HG03025 (cell line): ENCODE data around the gene MTNR1B.

Experiments
- ATAC-seq: cut with Tn5 transposase; IDR thresholded peaks from one replicate; pipeline ENCODE4 v1.9.1; 2021; ENCODE audit warnings: mild to moderate bottlenecking, moderate library complexity; ENCODE audit not compliant: unreplicated experiment, low FRiP score

Gene MTNR1B

DNA sequence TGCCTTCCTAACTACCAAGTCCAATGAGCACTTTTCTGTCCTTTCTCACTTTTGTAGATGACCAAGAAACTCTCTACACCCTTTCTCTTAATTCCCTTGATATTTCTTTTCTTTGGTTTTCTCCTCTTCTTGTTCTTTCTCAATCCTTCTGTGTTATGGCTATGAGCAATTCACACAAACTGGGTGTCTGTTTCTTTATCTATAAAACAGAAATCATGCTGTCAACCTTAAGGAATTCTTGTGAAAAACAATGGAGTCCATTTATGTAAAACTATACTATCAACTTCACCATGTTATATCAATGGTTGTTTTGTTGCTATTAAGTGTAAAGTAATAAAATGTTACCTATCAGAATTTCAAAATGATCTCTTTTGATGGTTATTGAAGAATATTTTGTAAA is 7.2 kb downstream of the MTNR1B start:
- ATAC-seq, result no peak

DNA sequence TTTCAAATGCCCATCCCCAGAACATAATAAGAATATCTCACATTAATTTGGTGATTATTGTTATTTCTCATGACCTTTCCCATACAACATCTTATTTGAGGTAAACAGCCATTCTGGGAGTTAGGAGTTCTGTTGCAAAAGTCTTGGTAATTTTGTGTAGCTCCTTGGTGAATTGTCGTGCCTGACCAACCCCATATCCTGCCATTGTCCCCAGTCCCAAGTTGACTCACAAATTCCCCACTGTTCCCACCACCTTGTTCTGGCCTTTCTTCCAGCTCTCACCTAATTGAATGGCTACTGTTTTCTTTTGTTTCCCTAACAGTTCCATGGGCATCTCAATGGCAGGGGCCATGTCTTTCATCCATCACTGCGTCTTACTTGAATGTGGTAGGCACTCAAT is 8.0 kb downstream of the MTNR1B start:
- ATAC-seq, result no peak

DNA sequence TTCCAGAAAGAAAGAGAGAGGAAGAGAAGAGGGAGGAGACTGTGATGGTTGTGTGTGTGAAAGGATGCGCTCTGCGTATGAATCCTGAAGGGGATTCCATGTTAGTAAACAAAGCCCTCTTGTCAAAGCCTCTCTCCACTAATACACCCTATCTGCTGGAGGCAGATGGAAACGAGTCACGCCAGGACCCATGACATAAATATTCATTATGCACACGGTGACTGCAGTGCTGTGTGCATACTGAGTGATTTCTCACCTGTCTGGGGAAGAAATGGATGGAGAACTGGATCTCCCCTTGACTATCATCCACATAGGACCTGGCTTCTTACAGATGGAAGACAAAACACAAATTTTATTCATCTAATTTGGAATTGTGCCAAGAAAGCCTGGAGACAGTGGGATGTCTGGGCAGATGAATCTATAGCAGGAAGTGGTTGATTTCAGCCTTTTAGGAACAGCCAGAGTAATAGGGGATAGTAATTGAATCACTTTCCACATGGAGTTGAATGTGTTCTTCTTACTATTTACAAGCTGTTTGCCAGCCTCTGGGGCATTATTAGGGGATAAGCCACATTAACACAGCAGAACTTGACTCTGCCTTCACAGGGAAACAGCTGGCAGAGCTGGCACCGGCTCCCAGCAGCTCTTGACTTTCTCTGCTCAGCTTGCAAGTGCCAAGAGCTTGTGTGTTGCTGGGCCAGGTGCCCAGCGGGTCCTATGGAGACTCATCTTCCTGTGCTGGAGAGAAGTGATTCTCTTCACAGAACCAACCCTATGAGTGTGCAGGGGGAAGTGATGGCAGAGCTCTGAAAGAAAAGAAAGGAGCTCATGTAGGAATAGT is 9.0 kb downstream of the MTNR1B start:
- ATAC-seq, result no peak

DNA sequence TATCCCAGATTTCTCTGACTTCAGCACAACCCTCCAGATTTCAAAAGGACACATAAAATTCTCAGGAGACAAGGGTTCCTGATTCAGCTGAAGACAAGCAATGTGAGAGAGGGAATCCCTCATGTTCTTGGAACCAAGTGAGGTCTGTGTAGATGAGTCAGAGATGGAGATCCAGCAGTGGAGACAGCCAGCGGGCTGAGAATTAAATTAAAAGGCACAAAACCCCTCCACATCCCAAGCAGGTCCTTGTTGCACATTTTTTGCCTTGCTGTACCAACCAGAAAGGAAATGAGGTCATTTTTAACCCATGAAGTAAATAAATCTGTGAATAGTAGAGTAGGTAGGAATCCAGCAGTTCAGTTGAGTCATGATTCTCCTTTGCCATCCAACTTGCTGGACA is 9.7 kb downstream of the MTNR1B start:
- no peak for ATAC-seq

DNA sequence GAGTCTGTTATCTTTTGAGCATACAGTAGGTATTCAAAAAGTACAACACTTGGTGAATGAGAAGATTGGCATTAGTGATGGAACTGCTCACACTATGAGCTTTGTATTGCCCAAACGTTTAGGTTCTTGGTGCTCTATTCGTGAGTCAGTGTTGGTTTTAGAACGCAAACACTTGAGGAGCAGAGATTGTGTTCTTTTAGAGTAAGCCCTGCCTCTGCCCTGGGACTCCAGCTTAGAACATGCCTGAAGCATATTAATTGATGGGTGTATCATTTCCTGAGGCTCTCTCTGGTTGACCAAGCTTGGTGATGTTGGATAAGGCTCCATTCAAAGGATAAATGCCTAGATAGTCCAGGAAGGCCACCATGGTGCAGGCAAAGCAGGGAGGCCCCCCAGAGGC is 10.9 kb downstream of the MTNR1B start:
- ATAC-seq, result no peak

DNA sequence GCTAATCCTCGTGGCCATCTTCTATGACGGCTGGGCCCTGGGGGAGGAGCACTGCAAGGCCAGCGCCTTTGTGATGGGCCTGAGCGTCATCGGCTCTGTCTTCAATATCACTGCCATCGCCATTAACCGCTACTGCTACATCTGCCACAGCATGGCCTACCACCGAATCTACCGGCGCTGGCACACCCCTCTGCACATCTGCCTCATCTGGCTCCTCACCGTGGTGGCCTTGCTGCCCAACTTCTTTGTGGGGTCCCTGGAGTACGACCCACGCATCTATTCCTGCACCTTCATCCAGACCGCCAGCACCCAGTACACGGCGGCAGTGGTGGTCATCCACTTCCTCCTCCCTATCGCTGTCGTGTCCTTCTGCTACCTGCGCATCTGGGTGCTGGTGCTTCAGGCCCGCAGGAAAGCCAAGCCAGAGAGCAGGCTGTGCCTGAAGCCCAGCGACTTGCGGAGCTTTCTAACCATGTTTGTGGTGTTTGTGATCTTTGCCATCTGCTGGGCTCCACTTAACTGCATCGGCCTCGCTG is 12.1 kb downstream of the MTNR1B start:
- ATAC-seq, result no peak

DNA sequence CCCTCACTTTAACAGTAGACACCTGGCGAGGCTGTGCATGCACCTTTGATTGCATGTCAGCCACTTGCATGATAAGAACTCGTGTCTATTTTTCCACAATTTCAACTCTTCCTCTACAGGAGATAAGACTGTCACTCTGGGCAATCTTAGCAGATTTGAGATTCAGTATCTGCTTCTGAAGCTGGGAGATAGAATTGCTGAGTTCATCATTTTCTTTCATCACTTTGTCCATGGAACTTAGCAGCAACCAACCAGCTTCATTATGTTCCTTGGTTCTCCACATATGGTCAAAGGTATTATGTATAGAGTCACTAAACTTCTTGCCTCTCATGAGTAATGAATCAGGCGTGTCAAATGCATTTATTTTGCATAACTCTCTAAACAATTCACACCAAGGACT is 17.1 kb downstream of the MTNR1B start:
- no peak for ATAC-seq

DNA sequence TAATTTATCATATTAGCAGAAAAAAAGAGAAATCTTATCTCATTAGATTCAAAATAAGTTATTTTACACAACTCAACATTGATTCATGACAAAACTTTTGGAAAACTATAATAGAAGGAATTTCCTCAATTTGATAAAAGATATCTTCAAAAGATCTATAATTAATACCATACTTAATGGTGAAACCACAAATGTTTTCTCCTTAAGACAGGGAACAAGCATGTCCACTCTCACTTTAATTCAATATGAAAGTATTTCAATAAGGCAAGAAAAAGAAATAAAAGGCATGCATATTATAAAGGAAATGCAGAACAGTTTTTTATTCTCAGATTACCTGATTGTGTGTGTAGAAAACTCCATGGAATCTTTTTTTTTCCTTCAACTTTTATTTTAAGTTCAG is 23.6 kb downstream of the MTNR1B start:
- ATAC-seq, result no peak

DNA sequence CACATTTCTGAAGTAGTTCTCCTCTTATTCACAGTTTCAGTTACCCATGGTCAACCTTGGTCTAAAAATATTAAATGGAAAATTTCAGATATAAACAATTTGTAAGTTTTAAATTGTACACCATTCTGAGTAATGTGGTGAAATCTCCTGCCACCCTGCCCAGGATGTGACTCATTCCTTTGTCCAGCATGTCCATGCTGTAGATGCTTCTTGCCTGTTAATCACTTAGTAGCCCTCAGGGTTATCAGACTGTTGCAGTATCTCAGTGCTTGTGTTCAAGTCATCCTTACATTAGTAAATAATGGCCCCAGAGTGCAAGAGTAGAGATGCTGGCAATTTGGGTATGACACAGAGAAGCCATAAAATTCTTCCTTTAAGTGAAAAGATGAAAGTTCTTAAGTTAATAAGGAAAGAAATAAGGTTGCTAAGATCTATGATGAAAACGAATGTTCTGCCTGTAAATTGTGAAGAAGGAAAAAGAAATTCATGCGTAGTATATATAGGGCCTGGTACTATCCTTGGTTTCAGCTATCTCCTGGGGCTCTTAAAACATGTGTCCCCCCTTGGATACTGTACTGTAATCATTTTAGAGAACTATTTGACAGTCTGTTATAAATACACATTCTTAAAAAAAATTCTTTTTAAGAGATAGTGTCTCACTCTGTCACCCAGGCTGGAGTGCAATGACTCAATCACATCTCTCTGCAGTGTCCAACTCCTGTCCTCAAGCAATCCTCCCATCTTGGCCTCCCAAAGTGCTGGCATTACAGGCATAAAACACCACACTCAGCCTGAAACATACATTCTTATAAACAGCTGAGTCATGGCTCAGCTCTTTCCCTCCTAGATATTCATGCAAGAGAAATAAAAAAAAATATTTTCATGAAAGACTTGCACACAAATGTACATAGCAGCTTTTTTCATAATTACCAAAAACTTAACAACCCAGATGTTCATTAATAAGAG is 31.3 kb downstream of the MTNR1B start:
- ATAC-seq, result no peak

DNA sequence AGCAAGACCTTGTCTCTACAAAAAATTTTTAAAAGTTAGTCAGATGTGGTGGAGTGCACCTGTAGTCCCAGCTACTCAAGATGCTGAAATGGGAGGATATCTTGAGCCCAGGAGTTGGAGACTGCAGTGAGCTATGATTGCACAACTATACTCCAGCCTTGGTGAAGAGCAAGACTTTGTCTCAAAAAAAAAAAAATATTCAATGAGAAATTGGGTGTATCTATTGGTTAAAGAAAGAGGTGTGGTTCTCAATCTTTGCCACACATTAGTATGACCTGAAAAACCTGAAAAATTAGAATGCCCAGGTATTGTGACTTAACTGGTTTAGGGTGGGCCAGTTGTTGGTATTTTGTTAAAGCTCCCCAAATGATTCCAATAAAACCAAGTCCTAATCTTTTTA is 32.4 kb downstream of the MTNR1B start:
- no peak for ATAC-seq

DNA sequence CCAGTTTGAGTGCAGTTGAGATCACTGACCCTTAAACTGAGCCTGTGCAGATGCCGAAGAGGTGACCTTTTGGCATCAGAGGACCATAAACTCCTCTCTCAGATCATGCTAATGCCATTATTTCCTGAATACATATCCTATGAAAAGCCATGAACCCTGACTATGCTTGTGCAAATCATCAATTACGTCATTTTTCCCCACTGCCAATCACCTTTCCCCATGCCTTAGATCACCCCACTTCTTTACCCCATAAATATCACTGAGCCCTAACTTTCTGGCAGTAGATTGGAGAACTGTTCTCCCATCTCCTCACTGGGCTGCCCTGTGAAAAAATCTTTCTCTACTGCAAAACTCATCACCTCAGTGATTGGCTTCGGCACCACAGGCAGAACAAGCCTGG is 32.9 kb downstream of the MTNR1B start:
- no peak for ATAC-seq

DNA sequence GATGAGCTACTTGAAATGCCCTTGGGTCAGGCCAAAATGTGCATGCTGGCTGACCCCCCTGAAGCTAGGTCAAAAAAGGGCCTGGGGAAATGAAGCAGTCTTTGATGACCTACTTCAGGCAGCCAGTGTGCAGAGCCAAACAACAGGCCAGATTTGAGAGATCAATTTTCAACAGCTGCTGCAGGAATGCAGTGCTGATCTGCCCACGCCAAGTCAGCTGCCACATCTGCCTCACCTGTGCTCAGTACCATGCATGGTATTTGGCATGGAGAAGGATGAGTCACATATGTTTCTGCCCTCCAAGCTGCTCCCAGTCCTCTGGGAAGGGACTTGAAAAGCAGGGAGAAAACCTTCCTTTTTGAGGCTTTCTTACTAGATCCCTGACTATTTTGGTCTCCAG is 35.8 kb downstream of the MTNR1B start:
- ATAC-seq, result no peak

DNA sequence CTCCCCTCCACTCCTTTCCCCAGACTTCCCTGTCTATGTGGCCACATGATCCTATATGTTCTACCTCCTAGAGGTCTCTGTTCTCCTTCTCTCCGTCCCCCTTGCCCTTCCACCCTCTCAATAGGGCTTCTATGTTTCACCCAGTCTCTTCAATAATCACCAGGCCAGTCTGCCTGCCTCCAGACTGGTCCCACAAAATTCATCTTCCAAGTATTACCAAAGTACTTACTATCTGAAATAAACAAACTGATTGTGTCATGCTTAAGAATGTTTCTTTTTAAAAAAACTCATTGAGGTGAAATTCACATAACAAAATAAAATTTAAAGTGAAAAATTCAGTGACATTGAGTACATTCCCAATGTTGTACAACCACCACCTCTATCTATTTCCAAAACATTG is 44.2 kb downstream of the MTNR1B start:
- ATAC-seq, result no peak

DNA sequence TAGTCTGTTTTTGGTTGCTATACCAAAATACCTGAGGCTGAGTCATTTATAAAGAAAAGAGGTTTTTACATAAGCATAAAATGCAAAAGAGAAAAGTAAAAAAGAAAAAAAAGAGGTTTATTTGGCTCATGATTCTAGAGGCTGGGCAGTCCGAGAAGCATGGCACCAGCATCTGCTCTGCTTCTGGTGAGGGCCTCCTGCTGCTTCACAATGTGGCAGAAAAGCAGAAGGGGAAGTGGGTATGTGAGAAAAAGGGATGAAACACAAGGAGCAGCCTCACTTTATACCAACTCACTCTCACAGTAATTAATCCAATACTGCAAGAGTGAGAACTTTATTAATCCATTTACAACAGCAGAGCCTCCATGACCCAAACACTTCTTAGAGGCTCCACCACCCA is 47.1 kb downstream of the MTNR1B start:
- no peak for ATAC-seq

DNA sequence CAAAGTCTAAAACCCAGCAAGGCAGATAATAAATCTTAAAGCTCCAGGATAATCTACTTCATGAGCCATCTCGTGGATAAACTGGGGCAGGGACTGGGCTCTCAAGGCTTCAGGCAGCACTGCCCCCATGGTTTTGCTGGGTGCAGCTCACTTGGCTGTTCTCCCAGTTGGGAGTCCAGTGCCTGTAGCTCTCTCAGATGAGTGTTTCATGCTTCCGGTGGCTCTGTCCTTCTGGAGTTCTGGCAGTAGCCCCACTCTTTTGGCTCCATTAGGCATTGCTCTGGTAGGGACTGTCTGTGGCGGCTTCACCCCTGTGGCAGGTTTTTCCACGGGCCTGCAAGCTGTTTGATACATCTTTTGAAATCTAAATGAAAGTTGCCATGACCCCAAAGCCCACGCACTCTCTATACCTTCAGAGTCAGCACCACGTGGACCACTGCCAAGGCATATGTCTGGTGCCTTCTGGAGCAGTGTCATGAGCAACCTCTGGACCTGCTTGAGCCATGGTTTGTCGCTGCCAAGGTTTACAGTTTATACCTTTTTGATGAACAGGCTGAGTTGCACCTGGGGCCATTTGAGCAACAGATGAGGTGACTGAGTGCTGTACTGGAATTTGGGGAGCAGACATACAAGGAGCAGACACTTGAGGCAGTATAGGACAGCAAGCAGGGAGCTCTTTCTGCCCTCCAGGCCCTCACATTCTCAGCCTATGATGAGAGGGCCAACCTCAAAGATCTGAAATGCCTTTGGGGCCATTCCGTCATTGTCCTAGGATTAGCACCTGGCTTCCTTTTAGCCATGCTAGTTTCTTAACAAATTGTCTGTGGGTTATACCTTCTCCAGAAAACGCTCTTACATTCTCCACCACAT is 48.6 kb downstream of the MTNR1B start:
- no peak for ATAC-seq

DNA sequence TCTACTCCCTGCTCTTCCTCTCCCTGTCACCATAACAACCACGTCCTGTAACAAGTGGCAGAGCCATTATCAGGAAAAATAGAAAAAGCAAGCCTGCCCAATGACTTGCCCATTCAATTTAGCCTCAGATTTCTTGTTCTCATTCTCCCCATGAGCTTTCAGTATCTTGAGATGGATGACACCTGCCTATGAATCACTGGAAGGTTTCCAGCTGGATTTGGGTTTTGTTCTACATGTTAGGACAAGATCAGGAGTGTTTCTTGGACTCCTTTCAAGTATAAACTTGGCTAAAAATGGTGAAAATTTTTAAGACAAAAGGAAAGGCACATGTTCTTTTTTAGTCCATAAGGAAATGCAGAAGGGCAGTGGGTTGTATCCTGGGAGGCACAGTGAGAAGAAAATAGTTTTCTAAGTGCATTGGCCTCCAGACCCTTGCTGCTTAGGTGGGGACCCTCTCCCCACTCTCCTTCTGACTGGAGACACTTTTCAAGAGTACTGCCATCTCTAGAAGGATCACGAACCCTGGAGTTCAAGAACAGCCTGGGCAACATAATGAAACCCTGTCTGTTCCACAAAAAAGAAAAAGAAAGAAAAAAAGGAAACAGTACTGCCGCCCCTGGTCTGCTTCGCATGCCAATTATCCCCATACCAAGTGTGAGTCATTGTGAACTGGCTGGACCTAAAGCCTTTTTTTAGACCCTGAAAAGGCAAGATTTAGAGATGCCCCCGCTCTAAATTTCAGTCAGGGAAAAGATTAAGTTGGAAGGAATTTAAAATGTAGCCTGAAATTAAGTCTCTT is 51.0 kb downstream of the MTNR1B start:
- ATAC-seq, result no peak

DNA sequence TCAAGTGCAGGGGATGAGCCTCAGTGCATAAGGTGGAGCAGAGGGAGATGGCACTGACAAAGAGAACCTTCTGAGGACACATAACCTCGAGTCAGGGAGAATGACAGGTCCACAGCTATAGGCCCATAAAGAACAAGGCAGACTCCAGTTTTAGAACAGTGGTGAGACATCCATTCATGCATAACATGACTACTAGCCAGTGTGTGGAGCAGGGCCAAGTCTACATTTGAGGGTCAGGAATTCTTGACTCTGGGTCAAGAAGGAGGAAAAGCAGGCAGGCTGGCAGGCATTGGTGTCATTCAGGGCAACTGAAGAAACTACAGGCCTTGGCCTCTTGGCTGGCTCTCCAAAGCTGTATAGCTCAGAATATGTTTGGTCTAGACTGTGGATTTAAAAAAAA is 54.9 kb downstream of the MTNR1B start:
- no peak for ATAC-seq

DNA sequence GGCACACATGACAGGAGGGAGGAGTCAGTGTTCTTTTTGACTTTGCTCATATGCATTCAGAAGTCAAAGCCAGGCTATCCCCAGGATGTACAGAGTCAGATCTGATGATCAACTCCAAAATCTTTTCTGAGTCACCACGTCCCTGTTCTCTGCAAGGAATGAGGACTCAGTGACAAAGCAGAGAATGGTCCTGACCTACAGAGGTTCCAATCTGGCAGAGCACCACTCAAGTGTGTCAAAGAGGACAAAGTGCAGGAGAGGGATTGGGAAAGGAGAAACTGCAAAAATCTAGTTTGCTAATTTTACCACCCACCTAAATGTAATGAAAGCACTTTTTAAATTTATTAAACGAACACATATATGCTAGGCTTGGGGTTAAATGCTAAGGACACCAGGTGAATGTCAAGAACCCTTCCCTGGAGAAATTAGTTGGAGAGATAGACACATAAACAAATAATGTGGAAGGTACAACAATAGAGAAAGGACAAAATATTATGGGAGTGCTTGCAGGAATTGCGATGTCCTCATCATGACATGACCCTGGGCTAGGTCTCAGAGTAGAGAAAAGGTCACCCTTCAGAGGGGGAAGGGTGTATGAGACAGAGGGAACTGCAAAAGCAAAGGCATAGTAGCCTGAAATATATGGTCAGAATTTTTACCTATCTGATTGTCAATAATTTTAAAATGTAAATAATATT is 56.3 kb downstream of the MTNR1B start:
- ATAC-seq, result no peak

DNA sequence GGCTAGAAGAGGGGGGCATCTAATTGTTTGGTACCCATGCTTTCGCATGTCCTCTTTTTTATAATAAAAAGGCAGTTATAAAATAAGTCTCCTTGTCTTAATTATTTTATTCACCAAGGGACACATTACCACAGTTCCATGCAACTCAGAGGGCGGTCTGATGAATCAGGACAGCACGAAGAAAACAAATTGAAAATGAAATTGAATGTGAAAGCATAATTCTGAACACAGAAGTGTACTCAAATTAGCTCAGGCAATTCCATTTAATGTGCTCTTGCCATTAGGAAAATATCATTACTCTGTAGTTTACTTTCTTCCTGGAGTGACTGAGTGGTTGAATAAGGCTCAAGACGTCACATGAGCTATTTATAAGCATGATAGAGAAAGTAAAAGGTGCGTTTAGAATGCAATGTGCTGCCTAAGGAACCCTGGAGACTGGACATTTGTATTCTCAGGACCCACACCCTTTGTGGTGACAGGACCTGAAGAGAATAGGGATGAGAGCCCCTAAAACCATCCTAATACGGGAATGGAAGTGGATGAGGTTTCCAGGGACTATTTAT is 59.6 kb downstream of the MTNR1B start:
- ATAC-seq, result no peak
